Transverse colon (tissue), 3 donors: ENCODE data around the gene HNRNPU.

Experiments used
- CTCF ChIP-seq, 5 experiments: fragments of 200-600 bp in 3 of 5; fragments of 450-650 bp in 2 of 5; sonication (generic) in 3 of 5; IDR thresholded peaks; 1 replicate in 2 of 5; 2 replicates in 3 of 5; pipeline ENCODE4 v1.5.1; 2016 to 2017; ENCODE audit warnings: antibody characterized with exemption in 5 of 5, inconsistent platforms in 3 of 5, mild to moderate bottlenecking in 2 of 5, moderate library complexity in 1 of 5
- EP300 ChIP-seq: sonication (generic); formaldehyde crosslinking; IDR thresholded peaks from one replicate; pipeline ENCODE4 v1.6.1; 2017; ENCODE audit warnings: antibody characterized with exemption, low read depth
- POLR2A ChIP-seq: fragments of 450-650 bp; IDR thresholded peaks from one replicate; pipeline ENCODE4 v1.6.1; 2016; ENCODE audit warnings: antibody characterized with exemption, mild to moderate bottlenecking, moderate library complexity

- TF ChIP-seq CTCF (IDR thresholded peaks at IDR 0.05) (no peak), EP300 (no peak), POLR2A (no peak)
These were observed 44.2 kb downstream of the HNRNPU start for GRCh38 chr1:244820131-244820530.
